H1 (cell line): ENCODE results near the gene FUNDC2. TPM values are rescaled to one million over a fixed set of nuclear protein-coding genes. Genes with fewer than 3 reads are reported as not detected.

Source experiments
- CTCF ChIA-PET: fragments of 300-600 bp; sonication (Branson Sonifier 250); formaldehyde crosslinking; loops from one replicate; lab custom pipeline; 2021; ENCODE audit not compliant: partially characterized antibody; lab: Charles Lee
- POLR2A ChIA-PET: fragments of 300-600 bp; sonication (Branson Sonifier 250); formaldehyde crosslinking; loops from one replicate; lab custom pipeline; 2021; ENCODE audit warnings: inconsistent platforms; ENCODE audit not compliant: partially characterized antibody; lab: Charles Lee
- DNase-seq, 2 experiments: peaks; one replicate each; pipeline versions ENCODE4 v3.0.0 to v3.0.0-alpha.2; 2010 to 2022; ENCODE audit warnings: low spot score in 2 of 2, low read depth in 1 of 2, mixed read lengths in 1 of 2
- FAIRE-seq: peaks from 2 replicates; lab custom pipeline; 2011; peaks lifted over from hg19 to GRCh38; lab: Jason Lieb, UNC
- H2AFZ ChIP-seq: 2 replicates; pipeline ENCODE4 v1.8.1; 2012; ENCODE audit warnings: low read length, inconsistent platforms
- H2AK5ac ChIP-seq: 2 replicates; pipeline ENCODE4 v1.6.1; 2013; ENCODE audit warnings: low read depth, low read length
- H2BK120ac ChIP-seq: replicated peaks from 2 replicates; pipeline ENCODE3; 2013; ENCODE audit warnings: low read depth, low read length, inconsistent platforms
- H2BK12ac ChIP-seq: 2 replicates; pipeline ENCODE4 v1.6.1; 2013; ENCODE audit warnings: low read depth, low read length
- H2BK15ac ChIP-seq: 2 replicates; pipeline ENCODE4 v1.6.1; 2013; ENCODE audit warnings: low read length
- H2BK20ac ChIP-seq: 2 replicates; pipeline ENCODE4 v1.6.1; 2013; ENCODE audit warnings: low read length
- H2BK5ac ChIP-seq: 2 replicates; pipeline ENCODE4 v1.6.1; 2013; ENCODE audit warnings: low read depth, low read length
- H3K14ac ChIP-seq: 2 replicates; pipeline ENCODE4 v1.6.1; 2013; ENCODE audit warnings: inconsistent platforms; ENCODE audit not compliant: insufficient read length
- H3K18ac ChIP-seq: 2 replicates; pipeline ENCODE4 v1.6.1; 2013; ENCODE audit warnings: low read length; ENCODE audit errors: extremely low read depth
- H3K23ac ChIP-seq: 2 replicates; pipeline ENCODE4 v1.6.1; 2013; ENCODE audit warnings: inconsistent platforms; ENCODE audit not compliant: insufficient read length
- H3K23me2 ChIP-seq: 2 replicates; pipeline ENCODE4 v1.6.1; 2013; ENCODE audit warnings: low read depth, low read length
- H3K27ac ChIP-seq: 2 replicates; pipeline ENCODE4 v1.6.1; 2011; ENCODE audit warnings: low read depth, low read length, inconsistent platforms
- H3K27me3 ChIP-seq, 4 experiments: replicated peaks in 1 of 4; 1 replicate in 1 of 4; 2 replicates in 3 of 4; pipeline versions ENCODE4 v1.6.1 to v1.8.1; 2011 to 2013; ENCODE audit warnings: low read length in 3 of 4, mild to moderate bottlenecking in 3 of 4, inconsistent platforms in 2 of 4, mixed read lengths in 2 of 4, moderate library complexity in 1 of 4; ENCODE audit not compliant: control insufficient read depth in 3 of 4, insufficient read depth in 3 of 4; ENCODE audit errors: extremely low read depth in 1 of 4
- H3K36me3 ChIP-seq, 4 experiments: 2 replicates each; pipeline versions ENCODE4 v1.6.1 to v1.8.1; 2011 to 2013; ENCODE audit warnings: mild to moderate bottlenecking in 4 of 4, low read length in 3 of 4, moderate library complexity in 2 of 4, control low read depth in 1 of 4, inconsistent platforms in 1 of 4; ENCODE audit not compliant: insufficient read depth in 4 of 4, control insufficient read depth in 2 of 4
- H3K4ac ChIP-seq: replicated peaks from 2 replicates; pipeline ENCODE3; 2013; ENCODE audit warnings: low read length, low read depth, mixed read lengths, inconsistent platforms; ENCODE audit not compliant: insufficient read length
- H3K4me1 ChIP-seq, 4 experiments: replicated peaks in 1 of 4; 1 replicate in 1 of 4; 2 replicates in 3 of 4; pipeline versions ENCODE4 v1.6.1 to v1.8.1; 2011 to 2013; ENCODE audit warnings: low read length in 3 of 4, inconsistent platforms in 2 of 4, mixed read lengths in 1 of 4; ENCODE audit not compliant: insufficient read depth in 4 of 4, control insufficient read depth in 3 of 4
- H3K4me2 ChIP-seq, 2 experiments: 2 replicates each; pipeline versions ENCODE4 v1.6.1 to v1.8.1; 2011 to 2013; ENCODE audit warnings: low read depth in 2 of 2, low read length in 2 of 2, control low read depth in 1 of 2, inconsistent platforms in 1 of 2, mild to moderate bottlenecking in 1 of 2; ENCODE audit not compliant: insufficient read depth in 1 of 2
- H3K4me3 ChIP-seq, 4 experiments: fragments of 200-600, 300-600 bp in 1 of 4; sonication (generic), shearing (Covaris generic), sonication (Bioruptor Twin) in 1 of 4; 2 replicates each; pipeline versions ENCODE4 v1.5.1 to v1.8.1; 2011 to 2016; ENCODE audit warnings: low read length in 4 of 4, low read depth in 3 of 4, control low read depth in 2 of 4, inconsistent platforms in 2 of 4, mild to moderate bottlenecking in 2 of 4, mixed read lengths in 1 of 4, moderate library complexity in 1 of 4; ENCODE audit not compliant: insufficient read depth in 2 of 4; ENCODE audit errors: extremely low read depth in 1 of 4
- H3K56ac ChIP-seq: replicated peaks from 2 replicates; pipeline ENCODE3; 2013; ENCODE audit warnings: low read depth, mild to moderate bottlenecking, mixed read lengths, low read length, inconsistent platforms; ENCODE audit not compliant: insufficient read length
- H3K79me1 ChIP-seq: 2 replicates; pipeline ENCODE4 v1.6.1; 2013; ENCODE audit warnings: low read depth, low read length, control low read depth
- H3K79me2 ChIP-seq, 2 experiments: 2 replicates each; pipeline versions ENCODE4 v1.6.1 to v1.8.1; 2012 to 2013; ENCODE audit warnings: low read length in 2 of 2, mild to moderate bottlenecking in 2 of 2, inconsistent platforms in 1 of 2; ENCODE audit not compliant: insufficient read depth in 2 of 2, control insufficient read depth in 1 of 2
- H3K9ac ChIP-seq, 4 experiments: replicated peaks in 1 of 4; 1 replicate in 1 of 4; 2 replicates in 3 of 4; pipeline versions ENCODE4 v1.6.1 to v1.8.1; 2011 to 2013; ENCODE audit warnings: low read depth in 3 of 4, low read length in 3 of 4, control low read depth in 2 of 4, mild to moderate bottlenecking in 2 of 4, moderate library complexity in 2 of 4, inconsistent platforms in 1 of 4; ENCODE audit errors: extremely low read depth in 1 of 4
- H3K9me3 ChIP-seq, 2 experiments: 2 replicates each; pipeline versions ENCODE4 v1.6.1 to v1.8.1; 2012 to 2013; ENCODE audit warnings: mild to moderate bottlenecking in 2 of 2, moderate library complexity in 2 of 2, control low read depth in 1 of 2, inconsistent platforms in 1 of 2, low read depth in 1 of 2, low read length in 1 of 2, mixed read lengths in 1 of 2; ENCODE audit not compliant: insufficient read depth in 2 of 2
- H4K20me1 ChIP-seq, 2 experiments: replicated peaks in 1 of 2; 2 replicates each; pipeline versions ENCODE3 to v1.8.1; 2011 to 2013; ENCODE audit warnings: inconsistent platforms in 2 of 2, low read length in 2 of 2, mild to moderate bottlenecking in 1 of 2; ENCODE audit not compliant: insufficient read depth in 2 of 2, control insufficient read depth in 1 of 2
- H4K5ac ChIP-seq: 2 replicates; pipeline ENCODE4 v1.6.1; 2013; ENCODE audit warnings: low read length, low read depth, mixed read lengths, inconsistent platforms; ENCODE audit not compliant: insufficient read length
- H4K8ac ChIP-seq: 2 replicates; pipeline ENCODE4 v1.8.0; 2013; ENCODE audit warnings: mild to moderate bottlenecking, moderate library complexity, low read length, inconsistent platforms; ENCODE audit not compliant: insufficient read depth; ENCODE audit errors: extremely low read depth
- H4K91ac ChIP-seq: replicated peaks from 2 replicates; pipeline ENCODE3; 2013; ENCODE audit warnings: low read length, mixed read lengths, inconsistent platforms; ENCODE audit not compliant: insufficient read length
- ASH2L ChIP-seq: fragments of 200-600, 300-600 bp; sonication (generic); IDR thresholded peaks from one replicate; pipeline ENCODE4 v1.7.1; 2017; ENCODE audit warnings: low read length
- BCL11A ChIP-seq, 2 experiments: IDR thresholded peaks; one replicate each; pipeline ENCODE4 v1.6.1; 2011; ENCODE audit warnings: low read depth in 2 of 2, low read length in 2 of 2, mild to moderate bottlenecking in 2 of 2
- CREB1 ChIP-seq: IDR thresholded peaks from 2 replicates; pipeline ENCODE4 v1.6.1; 2012; ENCODE audit warnings: inconsistent platforms
- CTBP2 ChIP-seq: IDR thresholded peaks from 2 replicates; pipeline ENCODE4 v1.7.0; 2011; ENCODE audit warnings: borderline replicate concordance, mild to moderate bottlenecking, moderate library complexity, mixed read lengths, low read length; ENCODE audit not compliant: insufficient read depth, insufficient read length
- FOSL1 ChIP-seq: IDR thresholded peaks from 2 replicates; pipeline ENCODE4 v1.6.1; 2011; ENCODE audit warnings: mild to moderate bottlenecking, low read depth, low read length, moderate library complexity; ENCODE audit not compliant: insufficient read depth
- JUN ChIP-seq: IDR thresholded peaks from 2 replicates; pipeline ENCODE4 v1.6.1; 2011; ENCODE audit warnings: low read depth, mild to moderate bottlenecking, improper control_type of control experiment, low read length
- RBBP5 ChIP-seq: IDR thresholded peaks from 2 replicates; pipeline ENCODE4 v1.7.1; 2012; ENCODE audit warnings: low read depth, mild to moderate bottlenecking, inconsistent platforms, low read length, moderate library complexity, borderline replicate concordance
- SIX5 ChIP-seq: IDR thresholded peaks from 2 replicates; pipeline ENCODE4 v1.6.1; 2011; ENCODE audit warnings: mild to moderate bottlenecking, low read depth, low read length
- SP4 ChIP-seq: IDR thresholded peaks from 2 replicates; pipeline ENCODE4 v1.6.1; 2012; ENCODE audit warnings: low read length, inconsistent platforms
- WGBS, 2 experiments: shearing (Covaris generic) in 1 of 2; methylation state at CpG; one replicate each; pipeline versions ENCODE4 v1.1.6 to v1.1.7; 2013 to 2015; ENCODE audit warnings: low lambda C conversion rate in 2 of 2, mixed read lengths in 2 of 2, inconsistent platforms in 1 of 2, low coverage in 1 of 2, missing lambda C conversion rate in 1 of 2; ENCODE audit not compliant: insufficient replicate concordance in 2 of 2, insufficient coverage in 1 of 2, insufficient read length in 1 of 2; ENCODE audit errors: extremely low coverage in 1 of 2, missing lambda C conversion rate in 1 of 2; 5-methylcytosine and 5-hydroxymethylcytosine counted together
- polyA plus RNA-seq, 7 experiments: library from polyadenylated mRNA; depleted of rRNA in 3 of 7; stranded (reverse) in 5 of 7; unstranded in 2 of 7; fragments of >200 nt in 5 of 7; fragments of 200-250 nt in 2 of 7; gene quantifications; 1 replicate in 5 of 7; 2 replicates in 1 of 7; 4 replicates in 1 of 7; pipeline versions ENCODE4 v1.2.1 to v1.2.3, GENCODE V29; 2011 to 2013; ENCODE audit warnings: missing spikeins in 2 of 7, mixed read lengths in 2 of 7
- total RNA-seq: library from RNA; stranded (reverse); fragmentation: NEBNext Ultra II Directional; extraction: Animal tissue kit (Norgen Biotek cat#: 25700); gene quantifications from 2 replicates; pipeline ENCODE4 v1.2.1, GENCODE V29; 2021
- TF ChIP-seq, protein P1 (sequence below): IDR thresholded peaks from 2 replicates; pipeline ENCODE4 v1.6.1; 2012; ENCODE audit warnings: inconsistent platforms
- TF ChIP-seq, protein P2 (sequence below): IDR thresholded peaks from 2 replicates; pipeline ENCODE4 v1.6.1; 2012; ENCODE audit warnings: inconsistent platforms

Gene FUNDC2
- total and polyA plus RNA-seq, 2 of the 8 experiments (the other 6 are each of a cell fraction or from before 2014, with no cell fraction given): 67.7 to 93.7 TPM

DNA sequence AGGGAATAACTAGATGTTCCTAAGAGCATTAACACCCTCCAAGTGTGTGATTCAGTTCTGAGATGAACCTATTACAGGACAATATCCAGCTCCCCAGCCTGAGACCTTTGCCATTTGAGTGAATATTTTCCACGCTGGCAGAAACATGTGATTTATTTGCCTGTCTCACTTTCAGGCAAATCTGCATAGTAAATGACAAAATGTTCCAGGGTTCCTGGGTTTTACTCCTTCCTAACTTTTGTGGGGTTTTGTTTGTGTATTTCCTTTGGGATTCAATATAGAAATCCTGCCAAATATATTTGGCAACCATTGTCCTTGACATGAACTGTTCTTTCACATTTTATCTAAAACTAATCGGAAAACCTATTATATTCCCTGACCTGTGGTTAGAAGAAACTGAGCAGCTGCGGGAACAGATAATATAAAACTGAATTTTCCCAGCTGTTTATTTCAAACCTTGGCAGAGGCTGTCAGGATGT, 16.6 kb upstream of the FUNDC2 start:
- Histone ChIP-seq H2AK5ac (no peak overlapping the region), H2BK120ac (no peak overlapping the region), H3K4me2 (no peak overlapping the region), H3K23me2 (no peaks in the 10 kb centered on the region), H2BK20ac (no peak overlapping the region), H2AFZ (no peak overlapping the region), H3K79me1 (no peaks in the 10 kb centered on the region), H3K4me3 (no peak overlapping the region), H4K5ac (no peak overlapping the region), H3K4me1 (no peaks in the 10 kb centered on the region), H3K79me2 (no peaks in the 10 kb centered on the region), H4K8ac (no peak overlapping the region), H4K91ac (no peak overlapping the region), H2BK12ac (no peak overlapping the region), H2BK5ac (no peak overlapping the region), H3K18ac (no peak overlapping the region), H3K4ac (no peak overlapping the region), H3K56ac (no peak overlapping the region), H3K9ac (no peak overlapping the region), H3K36me3 (no peaks in the 10 kb centered on the region), H3K27ac (no peak overlapping the region), H3K23ac (no peak overlapping the region), H3K9me3 (no peaks in the 10 kb centered on the region), H4K20me1 (no peaks in the 10 kb centered on the region), H2BK15ac (no peak overlapping the region), H3K14ac (no peak overlapping the region), H3K27me3 (no peaks in the 10 kb centered on the region)
- ChIA-PET POLR2A (no interaction called here), CTCF (no interaction called here)
- WGBS, 2 experiments: 98% methylated on average over 3 of the region's 3 CpGs; no CpG with 5 or more reads in 1 of the 2 experiments
- TF ChIP-seq, protein P1, sequence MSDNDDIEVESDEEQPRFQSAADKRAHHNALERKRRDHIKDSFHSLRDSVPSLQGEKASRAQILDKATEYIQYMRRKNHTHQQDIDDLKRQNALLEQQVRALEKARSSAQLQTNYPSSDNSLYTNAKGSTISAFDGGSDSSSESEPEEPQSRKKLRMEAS: no peak
- TF ChIP-seq, protein P2, sequence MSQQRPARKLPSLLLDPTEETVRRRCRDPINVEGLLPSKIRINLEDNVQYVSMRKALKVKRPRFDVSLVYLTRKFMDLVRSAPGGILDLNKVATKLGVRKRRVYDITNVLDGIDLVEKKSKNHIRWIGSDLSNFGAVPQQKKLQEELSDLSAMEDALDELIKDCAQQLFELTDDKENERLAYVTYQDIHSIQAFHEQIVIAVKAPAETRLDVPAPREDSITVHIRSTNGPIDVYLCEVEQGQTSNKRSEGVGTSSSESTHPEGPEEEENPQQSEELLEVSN: no peak
- TF ChIP-seq SP4: no peak
- no peak for TF ChIP-seq ASH2L
- no peak for TF ChIP-seq FOSL1
- no peak for TF ChIP-seq SIX5
- TF ChIP-seq CTBP2: no peak
- no peak for TF ChIP-seq JUN
- TF ChIP-seq CREB1: no peak
- no peak for TF ChIP-seq RBBP5
- no peak for TF ChIP-seq BCL11A (IDR thresholded peaks at IDR 0.05; ENCODE audit: low read depth in 2 of 2, low read length in 2 of 2)
- no peak for DNase-seq
- FAIRE-seq: no peak
